Activated gamma-delta T cell (primary cell): Measurements from ENCODE around the gene MON1A.

ENCODE experiments used
- DNase-seq: peaks from one replicate; lab custom pipeline; 2025; lab: John Stamatoyannopoulos, UW

The MON1A gene

DNA sequence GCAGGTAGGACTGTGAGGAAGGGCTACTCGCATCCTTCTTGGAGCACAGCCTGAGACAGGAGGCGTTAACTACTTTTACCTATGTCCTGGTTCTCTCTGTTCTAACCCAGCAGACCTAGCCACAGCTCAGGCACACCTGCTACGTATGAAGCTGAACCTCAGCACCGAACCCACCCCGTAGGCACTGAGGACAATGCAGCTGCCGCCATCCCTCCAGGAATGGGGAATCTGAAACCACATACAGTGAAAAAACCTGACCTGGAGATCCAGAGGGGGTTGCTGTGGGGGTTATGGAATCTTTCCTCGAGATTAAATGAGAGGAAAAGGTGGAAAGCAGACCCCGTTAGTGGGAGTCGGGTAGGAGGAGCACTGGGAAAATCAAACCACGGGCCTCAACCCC is 40.3 kb downstream of the MON1A start:
- no peak for DNase-seq

DNA sequence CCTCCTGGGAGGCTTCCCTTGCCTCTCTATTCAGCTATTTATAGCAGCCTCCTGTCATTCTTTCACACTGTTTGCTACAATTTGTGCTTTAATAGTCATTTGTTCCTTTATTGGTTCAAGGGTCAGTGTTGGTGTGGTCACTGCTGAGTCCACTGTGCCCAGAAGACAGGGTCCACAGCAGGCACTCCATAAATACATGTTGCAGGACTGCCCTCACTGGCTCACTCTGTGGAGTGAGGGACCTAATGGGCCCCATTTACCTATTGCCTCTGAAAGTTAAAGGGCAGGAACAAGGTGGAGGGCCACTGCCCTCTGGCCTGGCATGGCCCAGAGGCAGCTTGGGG is 42.7 kb downstream of the MON1A start:
- DNase-seq, result no peak

DNA sequence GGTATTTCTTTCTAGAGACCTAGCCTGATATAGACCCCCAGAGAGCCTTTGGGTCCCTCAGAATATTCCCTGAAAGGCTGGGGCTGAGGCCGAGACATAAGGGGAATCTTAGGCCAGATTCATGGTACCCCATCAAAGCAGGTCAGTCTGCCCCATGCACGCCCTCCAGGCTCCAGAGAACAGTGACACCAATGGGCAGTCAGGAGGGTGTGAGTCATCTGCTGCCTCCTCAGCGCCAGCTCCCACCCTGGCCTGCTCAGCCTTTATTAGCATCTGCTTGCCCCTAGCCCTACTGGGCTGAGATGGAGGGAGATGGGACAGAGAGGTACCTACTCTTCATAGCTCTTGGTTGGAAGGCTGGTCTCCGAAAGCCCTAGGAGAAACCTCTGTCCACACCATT is 45.6 kb downstream of the MON1A start:
- no peak for DNase-seq

DNA sequence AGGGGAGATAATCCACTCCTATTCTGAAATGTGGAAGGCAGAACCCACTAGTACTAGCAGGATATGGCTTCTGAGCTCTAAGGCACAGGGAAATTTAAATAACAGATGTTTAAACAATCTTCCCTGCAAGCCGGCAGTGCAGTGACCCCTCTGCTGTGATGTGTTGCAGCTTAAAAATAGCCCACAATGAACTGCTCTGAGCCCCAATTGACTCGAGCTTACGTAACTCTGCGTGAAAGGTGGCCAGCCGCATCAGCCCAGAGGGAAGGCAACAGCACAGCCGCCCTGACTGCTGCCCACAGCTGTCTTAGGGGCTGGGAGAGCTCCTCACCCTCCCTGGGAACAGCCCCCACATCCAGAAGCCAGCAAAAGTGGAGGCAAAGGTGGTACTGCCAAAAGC is 47.4 kb downstream of the MON1A start:
- no peak for DNase-seq

DNA sequence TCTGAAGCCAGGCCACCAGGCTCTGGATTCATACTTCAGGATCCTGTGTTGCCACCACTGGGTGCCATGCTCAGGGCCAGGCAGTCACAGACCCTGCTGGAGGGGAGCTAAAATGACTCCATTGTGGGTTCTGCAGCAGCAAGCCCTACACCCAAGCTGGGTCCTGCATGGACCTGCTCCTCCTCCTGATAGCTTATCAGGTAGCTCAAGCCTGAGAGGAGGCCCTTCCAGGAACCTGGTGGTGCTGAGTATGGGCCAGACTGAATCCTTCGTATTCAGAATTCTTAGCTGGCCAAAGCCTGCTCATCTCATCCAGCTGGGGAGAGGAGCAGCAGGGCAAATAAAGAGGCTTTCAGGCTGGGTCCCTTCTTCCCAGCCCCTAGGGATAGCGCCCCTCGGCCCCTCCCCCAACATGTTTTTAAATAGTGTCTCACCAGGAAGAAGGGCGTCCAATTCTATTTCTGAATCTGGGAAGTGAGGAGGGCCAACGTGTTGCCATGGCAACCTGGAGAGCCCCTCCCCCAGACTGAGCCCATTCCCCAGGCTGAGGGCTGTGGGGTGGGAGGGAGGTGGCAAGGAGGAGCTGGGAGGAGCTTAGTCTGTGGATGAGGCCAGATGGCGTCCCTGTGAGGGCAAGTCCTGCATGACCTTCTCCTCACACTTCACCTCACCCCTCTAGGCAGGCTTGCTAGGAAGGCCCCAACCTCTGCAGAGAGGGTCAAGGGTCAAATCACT is 48.9 kb downstream of the MON1A start:
- no peak for DNase-seq

DNA sequence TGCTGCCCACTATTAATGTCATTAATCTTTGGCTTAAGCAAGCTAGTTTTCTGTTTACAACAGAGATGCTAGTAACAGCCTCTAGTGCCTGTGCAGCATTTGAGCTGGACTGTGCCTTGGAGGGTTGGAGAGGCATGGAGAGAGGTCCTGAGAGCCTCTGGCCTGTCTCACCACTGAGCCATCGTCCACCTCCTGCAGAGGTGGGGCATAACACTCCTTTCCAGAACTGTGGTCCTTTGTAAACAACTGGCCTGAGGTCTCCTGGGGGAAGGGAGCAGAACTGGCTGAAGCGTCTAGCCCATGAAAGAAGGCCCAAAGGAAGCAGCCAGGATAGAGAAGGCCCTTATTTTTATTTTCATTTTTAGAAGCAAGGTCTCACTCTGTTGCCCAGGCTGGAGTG is 49.9 kb downstream of the MON1A start:
- DNase-seq, result no peak

DNA sequence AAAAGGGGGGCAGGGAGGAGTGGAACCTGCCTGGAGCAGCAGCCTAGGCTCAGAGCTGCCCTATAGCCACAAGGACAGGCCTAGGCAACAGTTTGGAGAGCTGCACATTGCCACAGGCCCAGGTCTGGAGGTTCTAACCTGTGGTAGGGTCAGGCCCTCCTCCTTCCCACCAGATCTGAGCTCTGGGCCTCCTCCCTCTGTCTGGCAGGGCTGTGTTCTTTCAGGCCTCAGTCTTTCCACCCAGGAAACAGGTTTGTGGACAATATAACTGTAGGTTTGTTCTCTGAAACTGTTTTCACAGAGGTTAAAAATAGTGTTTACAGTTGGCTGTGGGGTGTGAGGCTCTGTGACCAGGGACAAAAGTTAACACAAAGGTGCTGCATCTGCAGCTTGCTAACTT is 50.9 kb downstream of the MON1A start:
- DNase-seq, result no peak

DNA sequence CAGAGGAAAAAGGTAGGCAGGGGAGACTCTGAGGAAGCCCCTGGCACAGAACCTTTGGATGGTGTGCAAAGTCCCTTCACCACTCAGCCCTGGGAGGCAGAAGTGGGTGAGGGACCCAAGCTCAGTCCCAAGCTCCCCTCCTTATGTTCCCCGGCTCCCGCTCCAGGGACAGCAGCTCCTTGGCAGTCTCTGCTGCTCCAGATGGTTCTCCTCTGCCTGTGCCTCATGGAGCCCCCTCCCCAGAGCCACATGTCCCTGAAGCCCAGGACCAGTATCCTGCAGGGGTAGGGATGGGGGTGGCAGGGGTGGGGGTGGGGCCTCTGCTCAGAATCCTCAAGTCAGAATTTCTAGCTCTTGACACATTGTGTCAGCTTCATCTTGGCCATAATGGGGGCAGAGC is 51.9 kb downstream of the MON1A start:
- DNase-seq, result no peak

DNA sequence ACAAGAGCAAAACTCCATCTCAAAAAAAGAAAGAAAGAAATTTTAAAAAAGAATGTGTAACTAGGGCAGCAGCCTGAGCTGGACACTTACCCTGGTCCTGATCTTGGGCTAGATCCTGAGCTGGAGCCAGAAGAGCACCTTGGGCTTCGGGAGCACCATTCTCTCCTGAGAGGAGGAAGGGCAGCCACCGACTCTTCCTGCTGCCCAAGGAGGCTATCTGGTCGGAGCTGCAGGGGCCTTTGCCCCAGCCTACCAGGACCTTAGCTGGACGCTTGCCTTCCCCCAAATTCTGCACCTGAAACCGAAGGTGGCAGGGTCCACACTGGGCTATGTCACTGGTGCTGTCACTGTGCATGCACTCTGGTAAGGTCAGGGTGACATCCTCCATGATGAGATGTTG is 53.0 kb downstream of the MON1A start:
- DNase-seq, result no peak

DNA sequence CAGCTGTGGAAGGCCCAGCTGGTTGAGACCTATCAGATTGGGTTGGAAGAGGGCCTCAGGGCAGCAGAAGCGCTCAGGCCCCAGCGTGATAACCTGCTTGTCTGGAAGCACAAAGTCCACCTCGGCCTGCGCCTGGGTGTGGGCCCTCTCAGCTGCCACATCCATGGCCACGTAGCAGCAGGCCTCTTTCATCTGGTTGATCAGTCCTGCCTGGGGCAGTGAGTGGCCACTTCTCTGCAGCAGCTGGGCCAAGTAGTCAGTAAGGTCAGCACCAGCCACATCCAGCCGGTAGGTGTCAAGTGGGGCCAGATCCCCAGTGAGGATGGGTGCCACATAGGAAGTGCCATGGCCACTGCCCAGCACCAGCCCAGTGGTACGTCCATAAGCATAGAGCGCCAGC is 56.0 kb downstream of the MON1A start:
- DNase-seq, result no peak

DNA sequence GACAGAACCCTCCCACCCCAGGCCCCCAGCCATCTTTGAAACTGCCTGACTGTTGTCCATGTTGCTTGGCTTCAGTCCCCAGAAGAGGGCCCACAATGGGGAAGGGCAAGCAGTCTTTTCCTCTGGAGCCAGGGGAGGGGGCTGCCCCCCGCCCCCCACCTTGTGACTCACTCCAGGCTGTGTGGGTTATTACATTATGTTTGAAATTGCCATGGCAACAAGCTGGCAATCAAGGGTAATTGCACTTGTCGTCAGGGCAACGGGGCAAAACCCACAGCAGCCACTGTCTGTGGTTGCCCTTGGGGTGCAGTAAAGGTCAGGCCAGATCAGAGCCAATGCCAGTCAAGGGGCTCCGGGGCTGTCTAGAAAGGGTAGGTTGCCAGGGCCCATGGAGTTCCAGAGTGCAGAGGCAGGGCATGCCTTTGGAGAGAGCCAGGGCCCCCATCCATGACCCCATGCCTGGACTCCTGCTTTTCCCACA is 56.8 kb downstream of the MON1A start:
- DNase-seq, result no peak

DNA sequence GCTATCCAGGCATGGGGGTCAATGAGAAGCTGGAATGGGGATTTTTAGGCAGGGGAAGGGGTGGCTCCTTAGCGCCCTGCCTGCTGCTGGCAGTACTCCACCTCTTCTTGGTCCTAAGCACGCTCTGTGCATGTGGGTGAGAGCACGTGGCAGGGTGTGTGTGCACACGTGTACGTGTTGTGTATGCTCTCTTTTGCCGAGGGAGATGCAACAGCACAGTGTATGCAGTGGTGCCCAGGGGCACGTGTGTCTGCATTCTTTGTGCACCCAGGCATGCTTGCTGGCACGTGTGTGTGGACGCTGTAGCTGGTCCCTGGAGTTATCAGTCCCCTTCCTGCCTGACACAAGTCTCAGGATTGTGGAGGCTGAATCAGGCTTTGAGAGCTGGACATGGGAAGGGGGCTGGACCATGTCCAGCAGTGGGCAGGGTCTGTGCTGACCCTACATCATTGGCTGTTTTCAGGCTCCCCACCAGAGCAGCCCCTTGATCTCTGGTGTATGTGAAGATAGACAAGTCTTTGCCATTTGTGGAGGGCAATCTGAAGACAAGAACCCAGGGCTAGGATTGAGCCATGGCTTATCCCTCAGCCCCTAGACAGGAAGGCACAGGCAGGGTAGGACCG is 58.0 kb downstream of the MON1A start:
- DNase-seq, result no peak

DNA sequence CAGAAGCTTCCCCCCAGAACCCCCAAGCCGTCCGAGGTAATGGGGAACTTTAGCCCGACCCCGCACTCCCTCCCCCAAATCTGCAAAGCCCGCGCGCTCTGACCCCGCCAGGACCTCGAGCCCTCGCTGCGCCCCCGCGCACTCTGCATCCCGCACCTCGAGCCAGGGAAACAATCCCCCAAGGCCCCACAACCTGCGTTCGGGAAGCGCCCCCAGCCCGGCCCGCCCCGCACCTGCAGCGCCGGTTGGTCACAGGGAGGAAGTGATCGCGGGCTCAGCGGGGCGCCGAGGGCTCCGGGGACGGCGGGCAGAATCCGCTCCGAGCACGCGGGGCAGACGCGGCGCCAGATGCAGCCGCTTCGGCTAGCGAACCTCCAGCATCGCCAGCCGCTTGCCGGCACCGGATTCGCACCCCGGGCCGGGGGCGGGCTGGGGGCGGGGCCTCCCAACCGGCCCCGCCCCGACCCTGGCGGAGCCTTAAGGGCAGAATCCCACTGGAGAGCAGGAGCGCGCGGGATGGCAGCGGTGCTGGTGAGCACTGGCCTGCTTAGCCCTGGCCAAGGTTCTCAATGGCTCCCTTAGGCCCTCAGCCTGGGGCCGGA is 60.0 kb downstream of the MON1A start, which contains the start of gene CAMKV:
CAMKV (minus strand) TSS at position 382 of the 602 bp plus-strand sequence. CDS start 7,518 bp downstream, outside the sequence.
- no peak for DNase-seq

DNA sequence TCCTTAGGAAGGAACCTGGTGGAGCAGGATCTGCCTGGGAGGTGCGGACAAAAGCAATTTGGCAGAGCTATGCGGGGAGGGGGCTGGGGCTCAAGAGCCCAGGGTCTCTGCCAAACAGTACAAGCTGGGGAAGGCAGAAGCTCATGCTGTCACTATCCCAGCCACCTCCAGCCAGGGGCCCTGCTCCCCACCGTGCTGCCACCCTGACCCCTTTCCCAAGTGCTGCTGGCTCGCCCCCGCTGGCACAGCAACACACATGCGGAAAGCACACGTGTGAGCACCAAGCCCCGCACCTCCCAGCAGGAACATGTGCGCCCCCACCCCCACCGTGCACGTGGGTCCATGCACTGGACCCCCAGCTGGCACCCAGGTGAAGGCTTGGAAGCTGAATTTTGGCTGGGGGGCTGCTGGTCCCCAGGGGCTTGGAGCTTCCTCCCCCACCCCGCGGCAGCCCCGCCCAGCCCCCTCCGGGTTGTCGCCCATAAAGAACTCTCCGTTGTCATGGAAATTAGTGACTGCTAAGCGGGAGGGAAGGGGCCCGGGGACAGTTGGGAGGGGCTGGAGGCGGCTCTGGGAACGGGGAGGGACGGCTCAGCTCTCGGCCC is 60.6 kb downstream of the MON1A start:
- no peak for DNase-seq

DNA sequence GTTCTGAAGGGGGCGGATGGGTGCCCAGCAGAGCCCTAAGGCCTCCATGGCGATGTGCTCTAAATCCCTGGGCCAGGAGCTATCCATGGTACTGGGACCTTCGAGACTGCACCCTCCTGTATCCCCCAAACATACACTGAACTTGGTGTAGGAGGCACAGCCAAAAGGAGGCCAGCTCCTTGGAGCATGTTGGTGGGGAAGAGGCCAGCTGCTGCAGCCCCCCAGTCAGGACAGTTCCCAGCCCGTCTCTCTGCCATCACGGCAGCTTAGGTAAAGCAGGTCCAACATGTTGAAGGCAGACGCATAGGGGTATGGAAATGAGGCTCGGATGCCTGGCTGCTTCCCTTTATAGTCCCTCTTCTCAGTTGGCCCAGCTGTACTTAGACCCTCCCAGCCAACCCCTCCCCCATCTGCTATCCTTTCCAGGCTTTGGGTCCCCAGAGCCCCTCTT is 61.7 kb downstream of the MON1A start:
- DNase-seq, result no peak

DNA sequence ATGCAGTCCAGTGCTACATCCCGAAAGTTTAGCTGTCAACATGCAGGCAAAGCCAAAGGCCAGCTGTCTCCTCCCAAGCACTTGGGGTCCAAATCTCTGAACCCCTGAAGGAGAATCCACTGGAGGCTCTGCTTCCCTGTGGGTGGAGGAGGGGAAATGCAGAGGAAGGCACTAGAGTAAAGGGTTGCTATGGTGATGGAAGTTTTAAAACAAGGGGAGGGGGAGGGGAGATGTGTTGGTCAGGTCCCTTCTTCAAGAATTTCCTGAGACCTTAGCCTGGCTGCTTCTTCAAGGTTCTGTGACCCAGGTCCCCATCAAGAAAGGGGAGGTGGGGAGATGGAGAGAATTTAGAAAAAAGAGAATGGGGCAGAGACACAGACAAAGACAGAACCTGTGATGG is 62.2 kb downstream of the MON1A start:
- DNase-seq, result no peak

DNA sequence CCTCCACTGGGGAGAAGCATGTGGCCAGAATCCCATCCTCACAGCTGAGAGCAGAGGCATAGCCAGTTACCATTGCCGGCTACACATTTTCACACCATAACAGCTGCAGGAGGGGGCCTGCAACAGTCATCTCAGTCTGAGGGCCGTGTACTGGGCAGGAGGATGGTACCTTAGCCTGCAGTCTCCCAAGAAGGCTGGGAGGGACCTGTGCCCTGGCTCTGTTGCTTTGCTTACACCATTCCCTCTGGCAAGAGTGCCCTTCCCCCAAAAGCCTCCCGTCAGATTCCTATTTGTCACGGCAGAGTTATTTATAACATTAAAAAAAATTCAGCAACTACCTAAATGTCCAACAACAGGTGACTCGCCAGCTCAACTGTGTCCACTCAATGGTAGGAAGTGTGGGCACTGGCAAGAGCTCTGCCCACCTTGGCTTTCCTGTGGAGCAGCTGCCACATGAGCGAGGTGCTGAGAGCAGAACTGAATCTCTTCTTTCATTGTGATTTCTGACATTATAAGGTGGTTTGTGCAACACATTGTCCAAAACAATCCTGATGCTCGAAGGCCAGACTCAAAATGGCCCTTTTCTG is 64.3 kb downstream of the MON1A start:
- no peak for DNase-seq

DNA sequence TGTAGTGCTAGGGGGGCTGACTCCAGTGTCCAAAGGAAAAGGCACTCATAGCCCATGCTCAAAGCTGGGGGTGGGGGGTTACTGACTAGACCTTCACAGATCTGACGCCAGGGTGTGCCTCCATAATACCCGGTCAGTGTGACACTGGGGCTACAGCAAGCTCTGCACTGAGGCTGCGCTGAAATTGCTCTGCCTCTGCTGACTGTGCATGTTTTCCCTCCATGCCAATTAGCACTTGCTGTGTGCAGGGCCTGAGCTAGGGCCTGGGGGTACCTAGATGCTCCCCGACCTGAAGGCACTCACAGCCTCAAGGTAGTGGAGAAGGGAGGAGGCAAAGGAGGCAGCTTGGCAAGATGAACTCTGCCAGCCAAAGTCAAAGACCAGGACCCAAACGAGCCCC is 65.1 kb downstream of the MON1A start:
- DNase-seq, result no peak

DNA sequence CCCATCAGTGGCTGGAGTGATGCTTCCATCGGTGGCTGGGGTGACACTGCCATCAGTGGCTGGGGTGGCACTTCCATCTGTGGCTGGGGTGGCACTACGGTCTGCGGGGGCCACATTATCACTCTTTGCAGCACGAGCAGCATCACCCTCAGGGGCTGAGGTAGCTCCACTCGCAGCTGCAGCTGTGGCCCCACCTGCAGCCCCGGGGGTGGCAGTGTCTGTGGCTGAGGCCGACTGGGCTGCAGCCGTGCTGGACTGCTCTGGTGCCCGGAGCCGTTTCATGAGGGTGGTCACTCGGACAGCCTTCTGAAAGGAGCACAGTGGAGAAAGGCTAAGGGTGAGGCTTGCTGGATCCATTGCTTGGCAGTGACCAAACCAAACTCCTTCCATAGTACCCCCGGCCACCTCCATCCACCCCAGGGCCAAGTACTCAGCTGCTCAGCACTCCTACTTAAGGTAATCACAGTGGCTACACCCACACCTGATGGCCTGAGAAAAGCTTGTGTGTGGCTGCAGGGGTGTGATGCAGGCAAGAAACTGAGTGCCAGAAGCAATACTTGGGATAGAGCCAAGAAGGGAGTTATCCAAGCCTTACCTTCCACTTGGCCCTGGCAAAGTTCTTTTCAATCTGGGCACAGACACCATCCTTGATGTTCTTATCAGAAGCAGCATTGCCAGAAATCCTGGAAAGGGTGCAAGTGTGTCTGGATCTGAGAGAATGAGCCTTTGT is 69.9 kb downstream of the MON1A start:
- no peak for DNase-seq
